Head of caudate nucleus (tissue), 42 donors: ENCODE data around the gene DENND5A.
"Not testable (repeated sequence)": the region's sequence is repeated elsewhere in the genome, so short reads cannot be mapped to it uniquely, and the experiment has no call there.

Source experiments
- DNase-seq, 42 donors: peaks; one replicate each; pipeline versions ENCODE4 v3.0.0 to v3.0.0-alpha.2; 2020 to 2021; ENCODE audit warnings: mixed read lengths in 7 of 42
- intact Hi-C: fragments of 100-400 bp; cut with DNase I; formaldehyde crosslinking; loops from one replicate; pipeline ENCODE4 v1.15.0; 2022

Gene DENND5A

GRCh38 chr11:9225748-9226298 lies 39.3 kb downstream of the DENND5A start:
- DNase-seq, result peak in 1 of 42 donors; percentile 7
- intact Hi-C loops, result no loop called here

- DNase-seq, result peak in 2 of 42 donors; percentile 22 to 51
- intact Hi-C loops, result no loop called here
Measured at GRCh38 chr11:9222654-9223053, 42.5 kb downstream of the DENND5A start.

GRCh38 chr11:9220853-9221252 lies 44.3 kb downstream of the DENND5A start:
- peak in 1 of 42 donors; percentile 37 for DNase-seq
- intact Hi-C loops, result not testable (repeated sequence)

- intact Hi-C loops, result no loop called here
- peak in 1 of 42 donors; percentile 33 for DNase-seq
Measured at GRCh38 chr11:9219572-9219971, 45.6 kb downstream of the DENND5A start.

GRCh38 chr11:9219115-9219514 lies 46.0 kb downstream of the DENND5A start:
- DNase-seq, result no peak
- intact Hi-C loops, result no loop called here

- DNase-seq, result peak in 1 of 42 donors; percentile 39
- intact Hi-C loops, result no loop called here
Measured at GRCh38 chr11:9214765-9215164, 50.4 kb downstream of the DENND5A start.

GRCh38 chr11:9211322-9211721 lies 53.8 kb downstream of the DENND5A start:
- intact Hi-C loops, result no loop called here
- no peak for DNase-seq

GRCh38 chr11:9210922-9211320 lies 54.2 kb downstream of the DENND5A start:
- peak in 1 of 42 donors; percentile 20 for DNase-seq
- intact Hi-C loops, result no loop called here

- intact Hi-C loops, result no loop called here
- peak in 1 of 42 donors; percentile 30 for DNase-seq
Measured at GRCh38 chr11:9210224-9210921, 54.8 kb downstream of the DENND5A start.

GRCh38 chr11:9209604-9210003 lies 55.5 kb downstream of the DENND5A start:
- intact Hi-C loops, result loop anchor here (10.0 kb wide), 1 partner anchor 55 kb away; the partner anchor contains the start of gene DENND5A
- DNase-seq, result peak in 1 of 42 donors; percentile 16

- intact Hi-C loops, result loop anchor here (10.0 kb wide), 1 partner anchor 56 kb away; the partner anchor contains the start of gene DENND5A
- no peak for DNase-seq
Measured at GRCh38 chr11:9208726-9209501, 56.2 kb downstream of the DENND5A start.

- DNase-seq, result no peak
- intact Hi-C loops, result loop anchor here (10.0 kb wide), 1 partner anchor 58 kb away; the partner anchor contains the start of gene DENND5A
Measured at GRCh38 chr11:9207229-9207628, 57.9 kb downstream of the DENND5A start.

GRCh38 chr11:9206496-9206895 lies 58.7 kb downstream of the DENND5A start:
- intact Hi-C loops, result loop anchor here (10.0 kb wide), 1 partner anchor 58 kb away; the partner anchor contains the start of gene DENND5A
- no peak for DNase-seq

GRCh38 chr11:9203691-9204311 lies 61.3 kb downstream of the DENND5A start:
- intact Hi-C loops, result loop anchor here (10.0 kb wide), 1 partner anchor 61 kb away; the partner anchor contains the start of gene DENND5A
- DNase-seq, result peak in 37 of 42 donors; percentile 5 to 80 (median 45)

- intact Hi-C loops, result loop anchor here (10.0 kb wide), 1 partner anchor 63 kb away; the partner anchor contains the start of gene DENND5A
- DNase-seq, result no peak
Measured at GRCh38 chr11:9201372-9202162, 63.6 kb downstream of the DENND5A start.

GRCh38 chr11:9200471-9200870 lies 64.7 kb downstream of the DENND5A start:
- intact Hi-C loops, result loop anchor here (10.0 kb wide), 1 partner anchor 64 kb away; the partner anchor contains the start of gene DENND5A
- no peak for DNase-seq

GRCh38 chr11:9193316-9193715 lies 71.8 kb downstream of the DENND5A start:
- intact Hi-C loops, result no loop called here

GRCh38 chr11:9192561-9192960 lies 72.6 kb downstream of the DENND5A start:
- intact Hi-C loops, result no loop called here
- DNase-seq, result no peak

More at GRCh38 chr11:9193316-9193715, 71.8 kb downstream of the DENND5A start:
- no peak for DNase-seq
